GM23338 (cell line): Measurements from ENCODE around the gene PID1. TPM values are rescaled to one million over a fixed set of nuclear protein-coding genes. Genes with fewer than 3 reads are reported as not detected.

Source experiments
- ATAC-seq: fragments of 200-7000 bp; cut with Tn5 transposase; 3 replicates; pipeline ENCODE4 v1.9.1; 2020
- DNase-seq: peaks from one replicate; pipeline ENCODE4 v3.0.0-alpha.2; 2015; ENCODE audit warnings: low spot score
- H2AFZ ChIP-seq: fragments of 200-600 bp; sonication (generic); 2 replicates; pipeline ENCODE4 v1.8.0; 2016; ENCODE audit warnings: antibody characterized with exemption, mild to moderate bottlenecking, moderate library complexity
- H3F3A ChIP-seq: fragments of 200-600 bp; sonication (generic); replicated peaks from 2 replicates; pipeline ENCODE4 v1.8.0; 2017; ENCODE audit warnings: antibody characterized with exemption, mixed run types, low read depth
- H3K27ac ChIP-seq: fragments of 200-600 bp; sonication (generic); 2 replicates; pipeline ENCODE4 v1.6.1; 2016; ENCODE audit warnings: low read depth
- H3K27me3 ChIP-seq: fragments of 200-600 bp; sonication (generic); 2 replicates; pipeline ENCODE4 v1.8.0; 2016; ENCODE audit warnings: mild to moderate bottlenecking, mixed run types, moderate library complexity; ENCODE audit not compliant: insufficient read depth
- H3K36me3 ChIP-seq: fragments of 200-600 bp; sonication (generic); 2 replicates; pipeline ENCODE4 v1.8.0; 2016; ENCODE audit warnings: mild to moderate bottlenecking; ENCODE audit not compliant: insufficient read depth
- H3K4me1 ChIP-seq: fragments of 200-600 bp; sonication (generic); 2 replicates; pipeline ENCODE4 v1.8.0; 2016; ENCODE audit warnings: mild to moderate bottlenecking, moderate library complexity; ENCODE audit not compliant: insufficient read depth
- H3K4me2 ChIP-seq: fragments of 200-600 bp; sonication (generic); 2 replicates; pipeline ENCODE4 v1.7.1; 2017; ENCODE audit warnings: mixed run types
- H3K4me3 ChIP-seq: fragments of 200-600 bp; sonication (generic); 2 replicates; pipeline ENCODE4 v1.6.1; 2016; ENCODE audit warnings: mixed run types
- H3K79me2 ChIP-seq: fragments of 200-600 bp; sonication (generic); replicated peaks from 2 replicates; pipeline ENCODE4 v1.8.0; 2017; ENCODE audit warnings: mild to moderate bottlenecking; ENCODE audit not compliant: insufficient read depth
- H3K9me2 ChIP-seq: fragments of 200-600 bp; sonication (generic); 2 replicates; pipeline ENCODE4 v1.8.0; 2017; ENCODE audit not compliant: insufficient read depth
- H4K20me1 ChIP-seq: fragments of 200-600 bp; sonication (generic); replicated peaks from 2 replicates; pipeline ENCODE4 v1.8.0; 2017; ENCODE audit warnings: mild to moderate bottlenecking; ENCODE audit not compliant: insufficient read depth
- H3K27ac Mint-ChIP-seq: 2 replicates; pipeline ENCODE4 v1.8.0; 2020; ENCODE audit warnings: inconsistent platforms, mild to moderate bottlenecking, moderate library complexity, mixed read lengths
- H3K27me3 Mint-ChIP-seq: 3 replicates; pipeline ENCODE4 v1.8.0; 2022; ENCODE audit warnings: low read depth, mild to moderate bottlenecking, moderate library complexity, mixed read lengths, inconsistent platforms; ENCODE audit not compliant: insufficient read depth, poor library complexity
- H3K36me3 Mint-ChIP-seq: 3 replicates; pipeline ENCODE4 v1.8.0; 2021; ENCODE audit warnings: low read depth, mild to moderate bottlenecking, inconsistent platforms, moderate library complexity, mixed read lengths
- H3K4me1 Mint-ChIP-seq: 3 replicates; pipeline ENCODE4 v1.8.0; 2020; ENCODE audit warnings: mild to moderate bottlenecking, inconsistent platforms, mixed read lengths
- H3K4me3 Mint-ChIP-seq: 3 replicates; pipeline ENCODE4 v1.8.0; 2021; ENCODE audit warnings: moderate library complexity, mild to moderate bottlenecking, inconsistent platforms, mixed read lengths
- H3K9me3 Mint-ChIP-seq: 3 replicates; pipeline ENCODE4 v1.8.0; 2020; ENCODE audit warnings: moderate library complexity, mild to moderate bottlenecking, inconsistent platforms, mixed read lengths
- CREB1 ChIP-seq: fragments of 250-450 bp; sonication (Bioruptor Pico); IDR thresholded peaks from 2 replicates; pipeline ENCODE4 v1.5.0; 2020; ENCODE audit warnings: low read depth, mild to moderate bottlenecking, moderate library complexity
- EZH2 ChIP-seq: fragments of 200-600 bp; sonication (generic); IDR thresholded peaks from one replicate; pipeline ENCODE4 v1.8.0; 2017; ENCODE audit warnings: antibody characterized with exemption, mild to moderate bottlenecking, low read depth; ENCODE audit not compliant: unreplicated experiment
- EZH2phosphoT487 ChIP-seq: fragments of 200-600 bp; sonication (generic); IDR thresholded peaks from one replicate; pipeline ENCODE4 v1.8.1; 2018; ENCODE audit warnings: antibody characterized with exemption; ENCODE audit not compliant: unreplicated experiment
- JUNB ChIP-seq: IDR thresholded peaks from one replicate; pipeline ENCODE4 v1.6.1; 2016; ENCODE audit warnings: antibody characterized with exemption; ENCODE audit not compliant: unreplicated experiment
- NANOG ChIP-seq: IDR thresholded peaks from 2 replicates; pipeline ENCODE4 v1.6.1; 2016; ENCODE audit warnings: antibody characterized with exemption, borderline replicate concordance
- POLR2AphosphoS5 ChIP-seq: IDR thresholded peaks from 2 replicates; pipeline ENCODE4 v1.6.1; 2016; ENCODE audit warnings: antibody characterized with exemption, low read depth
- STAT1 ChIP-seq: IDR thresholded peaks from one replicate; pipeline ENCODE4 v1.6.1; 2016; ENCODE audit warnings: antibody characterized with exemption; ENCODE audit not compliant: unreplicated experiment
- ZNF114 ChIP-seq: fragments of 250-450 bp; sonication (Bioruptor Pico); IDR thresholded peaks from 2 replicates; pipeline ENCODE4 v1.5.0; 2020; ENCODE audit warnings: mild to moderate bottlenecking, moderate library complexity
- ZNF331 ChIP-seq: fragments of 250-450 bp; sonication (Bioruptor Pico); IDR thresholded peaks from 2 replicates; pipeline ENCODE4 v1.5.0; 2020; ENCODE audit warnings: low read depth, mild to moderate bottlenecking, moderate library complexity
- polyA plus RNA-seq: library from polyadenylated mRNA; unstranded; fragments of >200 nt; fragmentation: Nextera tagmentation; extraction: Ambion mirVana; gene quantifications from 2 replicates; pipeline ENCODE4 v1.2.1, GENCODE V29; 2016
- total RNA-seq: library from RNA; depleted of rRNA; stranded (reverse); fragments of >200 nt; shearing (Covaris generic); gene quantifications from 2 replicates; pipeline ENCODE4 v1.2.3, GENCODE V29; 2014
- TF ChIP-seq, protein P1 (sequence below): IDR thresholded peaks from 2 replicates; pipeline ENCODE4 v1.6.1; 2016; ENCODE audit warnings: antibody characterized with exemption
- TF ChIP-seq, protein P2 (sequence below), 2 experiments: fragments of 200-600 bp in 1 of 2; sonication (generic) in 1 of 2; conservative IDR thresholded peaks; 2 replicates each; pipeline versions ENCODE4 v1.5.1 to v1.6.1; 2016 to 2017; ENCODE audit warnings: antibody characterized with exemption in 2 of 2, low read depth in 2 of 2, mild to moderate bottlenecking in 2 of 2, moderate library complexity in 1 of 2
- TF ChIP-seq, protein P3 (sequence below): IDR thresholded peaks from one replicate; pipeline ENCODE4 v1.6.1; 2018; ENCODE audit warnings: antibody characterized with exemption; ENCODE audit not compliant: unreplicated experiment
- TF ChIP-seq, protein P4 (sequence below): fragments of 250-450 bp; sonication (Bioruptor Pico); IDR thresholded peaks from 2 replicates; pipeline ENCODE4 v1.5.0; 2020; ENCODE audit warnings: mild to moderate bottlenecking, moderate library complexity

PID1 gene
- total and polyA plus RNA-seq, 2 experiments from 2014 or later, result 1.7 to 2.4 TPM

DNA sequence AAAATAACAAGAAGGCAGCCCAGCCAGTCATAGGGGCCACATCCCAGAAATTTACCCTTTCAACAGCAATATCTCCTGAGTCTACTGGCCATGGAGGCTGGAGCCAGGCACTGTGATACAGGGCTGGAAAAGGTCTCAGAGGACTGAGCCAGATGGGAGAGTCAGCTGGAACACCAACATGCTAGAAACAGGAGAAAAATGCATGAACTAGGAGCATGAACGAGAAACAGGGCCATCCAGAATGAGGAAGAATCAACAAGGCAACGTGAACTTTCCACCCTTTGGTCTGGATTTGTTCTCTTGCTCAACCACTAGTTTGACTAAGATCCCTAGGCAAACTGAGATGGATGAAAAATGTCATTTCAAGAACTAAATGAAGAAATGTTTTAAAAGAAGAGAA, 13.1 kb downstream of the PID1 start:
- H3F3A ChIP-seq, result no peaks in the 10 kb centered on the region
- ATAC-seq (no peak), DNase-seq (no peak)
- H3K27me3 Mint-ChIP-seq, result no peaks in the 10 kb centered on the region
- no peak overlapping the region for H3K4me2 ChIP-seq
- no peak for TF ChIP-seq ZNF331 (CRISPR knock-in tag)
- no peak for TF ChIP-seq JUNB
- TF ChIP-seq POLR2AphosphoS5, result no peak
- TF ChIP-seq ZNF114 (CRISPR knock-in tag), result no peak
- TF ChIP-seq, protein P1, sequence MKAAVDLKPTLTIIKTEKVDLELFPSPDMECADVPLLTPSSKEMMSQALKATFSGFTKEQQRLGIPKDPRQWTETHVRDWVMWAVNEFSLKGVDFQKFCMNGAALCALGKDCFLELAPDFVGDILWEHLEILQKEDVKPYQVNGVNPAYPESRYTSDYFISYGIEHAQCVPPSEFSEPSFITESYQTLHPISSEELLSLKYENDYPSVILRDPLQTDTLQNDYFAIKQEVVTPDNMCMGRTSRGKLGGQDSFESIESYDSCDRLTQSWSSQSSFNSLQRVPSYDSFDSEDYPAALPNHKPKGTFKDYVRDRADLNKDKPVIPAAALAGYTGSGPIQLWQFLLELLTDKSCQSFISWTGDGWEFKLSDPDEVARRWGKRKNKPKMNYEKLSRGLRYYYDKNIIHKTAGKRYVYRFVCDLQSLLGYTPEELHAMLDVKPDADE, result no peak
- no peak for TF ChIP-seq NANOG
- no peak for TF ChIP-seq STAT1
- TF ChIP-seq, protein P2, sequence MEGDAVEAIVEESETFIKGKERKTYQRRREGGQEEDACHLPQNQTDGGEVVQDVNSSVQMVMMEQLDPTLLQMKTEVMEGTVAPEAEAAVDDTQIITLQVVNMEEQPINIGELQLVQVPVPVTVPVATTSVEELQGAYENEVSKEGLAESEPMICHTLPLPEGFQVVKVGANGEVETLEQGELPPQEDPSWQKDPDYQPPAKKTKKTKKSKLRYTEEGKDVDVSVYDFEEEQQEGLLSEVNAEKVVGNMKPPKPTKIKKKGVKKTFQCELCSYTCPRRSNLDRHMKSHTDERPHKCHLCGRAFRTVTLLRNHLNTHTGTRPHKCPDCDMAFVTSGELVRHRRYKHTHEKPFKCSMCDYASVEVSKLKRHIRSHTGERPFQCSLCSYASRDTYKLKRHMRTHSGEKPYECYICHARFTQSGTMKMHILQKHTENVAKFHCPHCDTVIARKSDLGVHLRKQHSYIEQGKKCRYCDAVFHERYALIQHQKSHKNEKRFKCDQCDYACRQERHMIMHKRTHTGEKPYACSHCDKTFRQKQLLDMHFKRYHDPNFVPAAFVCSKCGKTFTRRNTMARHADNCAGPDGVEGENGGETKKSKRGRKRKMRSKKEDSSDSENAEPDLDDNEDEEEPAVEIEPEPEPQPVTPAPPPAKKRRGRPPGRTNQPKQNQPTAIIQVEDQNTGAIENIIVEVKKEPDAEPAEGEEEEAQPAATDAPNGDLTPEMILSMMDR (conservative IDR thresholded peaks at IDR 0.05; ENCODE audit: low read depth in 2 of 2), result no peak
- no peak for TF ChIP-seq EZH2
- no peak for TF ChIP-seq EZH2phosphoT487
- TF ChIP-seq, protein P3, sequence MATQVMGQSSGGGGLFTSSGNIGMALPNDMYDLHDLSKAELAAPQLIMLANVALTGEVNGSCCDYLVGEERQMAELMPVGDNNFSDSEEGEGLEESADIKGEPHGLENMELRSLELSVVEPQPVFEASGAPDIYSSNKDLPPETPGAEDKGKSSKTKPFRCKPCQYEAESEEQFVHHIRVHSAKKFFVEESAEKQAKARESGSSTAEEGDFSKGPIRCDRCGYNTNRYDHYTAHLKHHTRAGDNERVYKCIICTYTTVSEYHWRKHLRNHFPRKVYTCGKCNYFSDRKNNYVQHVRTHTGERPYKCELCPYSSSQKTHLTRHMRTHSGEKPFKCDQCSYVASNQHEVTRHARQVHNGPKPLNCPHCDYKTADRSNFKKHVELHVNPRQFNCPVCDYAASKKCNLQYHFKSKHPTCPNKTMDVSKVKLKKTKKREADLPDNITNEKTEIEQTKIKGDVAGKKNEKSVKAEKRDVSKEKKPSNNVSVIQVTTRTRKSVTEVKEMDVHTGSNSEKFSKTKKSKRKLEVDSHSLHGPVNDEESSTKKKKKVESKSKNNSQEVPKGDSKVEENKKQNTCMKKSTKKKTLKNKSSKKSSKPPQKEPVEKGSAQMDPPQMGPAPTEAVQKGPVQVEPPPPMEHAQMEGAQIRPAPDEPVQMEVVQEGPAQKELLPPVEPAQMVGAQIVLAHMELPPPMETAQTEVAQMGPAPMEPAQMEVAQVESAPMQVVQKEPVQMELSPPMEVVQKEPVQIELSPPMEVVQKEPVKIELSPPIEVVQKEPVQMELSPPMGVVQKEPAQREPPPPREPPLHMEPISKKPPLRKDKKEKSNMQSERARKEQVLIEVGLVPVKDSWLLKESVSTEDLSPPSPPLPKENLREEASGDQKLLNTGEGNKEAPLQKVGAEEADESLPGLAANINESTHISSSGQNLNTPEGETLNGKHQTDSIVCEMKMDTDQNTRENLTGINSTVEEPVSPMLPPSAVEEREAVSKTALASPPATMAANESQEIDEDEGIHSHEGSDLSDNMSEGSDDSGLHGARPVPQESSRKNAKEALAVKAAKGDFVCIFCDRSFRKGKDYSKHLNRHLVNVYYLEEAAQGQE, result no peak
- TF ChIP-seq, protein P4, sequence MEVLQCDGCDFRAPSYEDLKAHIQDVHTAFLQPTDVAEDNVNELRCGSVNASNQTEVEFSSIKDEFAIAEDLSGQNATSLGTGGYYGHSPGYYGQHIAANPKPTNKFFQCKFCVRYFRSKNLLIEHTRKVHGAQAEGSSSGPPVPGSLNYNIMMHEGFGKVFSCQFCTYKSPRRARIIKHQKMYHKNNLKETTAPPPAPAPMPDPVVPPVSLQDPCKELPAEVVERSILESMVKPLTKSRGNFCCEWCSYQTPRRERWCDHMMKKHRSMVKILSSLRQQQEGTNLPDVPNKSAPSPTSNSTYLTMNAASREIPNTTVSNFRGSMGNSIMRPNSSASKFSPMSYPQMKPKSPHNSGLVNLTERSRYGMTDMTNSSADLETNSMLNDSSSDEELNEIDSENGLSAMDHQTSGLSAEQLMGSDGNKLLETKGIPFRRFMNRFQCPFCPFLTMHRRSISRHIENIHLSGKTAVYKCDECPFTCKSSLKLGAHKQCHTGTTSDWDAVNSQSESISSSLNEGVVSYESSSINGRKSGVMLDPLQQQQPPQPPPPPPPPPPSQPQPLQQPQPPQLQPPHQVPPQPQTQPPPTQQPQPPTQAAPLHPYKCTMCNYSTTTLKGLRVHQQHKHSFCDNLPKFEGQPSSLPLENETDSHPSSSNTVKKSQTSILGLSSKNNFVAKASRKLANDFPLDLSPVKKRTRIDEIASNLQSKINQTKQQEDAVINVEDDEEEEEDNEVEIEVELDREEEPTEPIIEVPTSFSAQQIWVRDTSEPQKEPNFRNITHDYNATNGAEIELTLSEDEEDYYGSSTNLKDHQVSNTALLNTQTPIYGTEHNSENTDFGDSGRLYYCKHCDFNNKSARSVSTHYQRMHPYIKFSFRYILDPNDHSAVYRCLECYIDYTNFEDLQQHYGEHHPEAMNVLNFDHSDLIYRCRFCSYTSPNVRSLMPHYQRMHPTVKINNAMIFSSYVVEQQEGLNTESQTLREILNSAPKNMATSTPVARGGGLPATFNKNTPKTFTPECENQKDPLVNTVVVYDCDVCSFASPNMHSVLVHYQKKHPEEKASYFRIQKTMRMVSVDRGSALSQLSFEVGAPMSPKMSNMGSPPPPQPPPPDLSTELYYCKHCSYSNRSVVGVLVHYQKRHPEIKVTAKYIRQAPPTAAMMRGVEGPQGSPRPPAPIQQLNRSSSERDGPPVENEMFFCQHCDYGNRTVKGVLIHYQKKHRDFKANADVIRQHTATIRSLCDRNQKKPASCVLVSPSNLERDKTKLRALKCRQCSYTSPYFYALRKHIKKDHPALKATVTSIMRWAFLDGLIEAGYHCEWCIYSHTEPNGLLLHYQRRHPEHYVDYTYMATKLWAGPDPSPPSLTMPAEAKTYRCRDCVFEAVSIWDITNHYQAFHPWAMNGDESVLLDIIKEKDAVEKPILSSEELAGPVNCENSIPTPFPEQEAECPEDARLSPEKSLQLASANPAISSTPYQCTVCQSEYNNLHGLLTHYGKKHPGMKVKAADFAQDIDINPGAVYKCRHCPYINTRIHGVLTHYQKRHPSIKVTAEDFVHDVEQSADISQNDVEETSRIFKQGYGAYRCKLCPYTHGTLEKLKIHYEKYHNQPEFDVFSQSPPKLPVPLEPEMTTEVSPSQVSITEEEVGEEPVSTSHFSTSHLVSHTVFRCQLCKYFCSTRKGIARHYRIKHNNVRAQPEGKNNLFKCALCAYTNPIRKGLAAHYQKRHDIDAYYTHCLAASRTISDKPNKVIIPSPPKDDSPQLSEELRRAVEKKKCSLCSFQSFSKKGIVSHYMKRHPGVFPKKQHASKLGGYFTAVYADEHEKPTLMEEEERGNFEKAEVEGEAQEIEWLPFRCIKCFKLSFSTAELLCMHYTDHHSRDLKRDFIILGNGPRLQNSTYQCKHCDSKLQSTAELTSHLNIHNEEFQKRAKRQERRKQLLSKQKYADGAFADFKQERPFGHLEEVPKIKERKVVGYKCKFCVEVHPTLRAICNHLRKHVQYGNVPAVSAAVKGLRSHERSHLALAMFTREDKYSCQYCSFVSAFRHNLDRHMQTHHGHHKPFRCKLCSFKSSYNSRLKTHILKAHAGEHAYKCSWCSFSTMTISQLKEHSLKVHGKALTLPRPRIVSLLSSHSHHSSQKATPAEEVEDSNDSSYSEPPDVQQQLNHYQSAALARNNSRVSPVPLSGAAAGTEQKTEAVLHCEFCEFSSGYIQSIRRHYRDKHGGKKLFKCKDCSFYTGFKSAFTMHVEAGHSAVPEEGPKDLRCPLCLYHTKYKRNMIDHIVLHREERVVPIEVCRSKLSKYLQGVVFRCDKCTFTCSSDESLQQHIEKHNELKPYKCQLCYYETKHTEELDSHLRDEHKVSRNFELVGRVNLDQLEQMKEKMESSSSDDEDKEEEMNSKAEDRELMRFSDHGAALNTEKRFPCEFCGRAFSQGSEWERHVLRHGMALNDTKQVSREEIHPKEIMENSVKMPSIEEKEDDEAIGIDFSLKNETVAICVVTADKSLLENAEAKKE (CRISPR knock-in tag), result no peak
- TF ChIP-seq CREB1 (CRISPR knock-in tag), result no peak
- peaks cover 3% of the 10 kb centered on the region; the same call in 2 of the 3 replicates for H3K4me1 Mint-ChIP-seq
- no peak overlapping the region for H3K27ac ChIP-seq
- no peak overlapping the region for H3K27ac Mint-ChIP-seq
- H2AFZ ChIP-seq, result no peak overlapping the region
- H3K4me3 ChIP-seq, result no peak overlapping the region
- no peaks in the 10 kb centered on the region for H3K9me3 Mint-ChIP-seq
- H3K4me3 Mint-ChIP-seq, result no peak overlapping the region
- H3K36me3 ChIP-seq, result no peaks in the 10 kb centered on the region
- no peaks in the 10 kb centered on the region for H3K36me3 Mint-ChIP-seq
- H3K4me1 ChIP-seq, result peaks cover 3% of the 10 kb centered on the region
- peaks cover 4% of the 10 kb centered on the region for H3K9me2 ChIP-seq
- H3K27me3 ChIP-seq, result no peaks in the 10 kb centered on the region
- H3K79me2 ChIP-seq, result no peaks in the 10 kb centered on the region
- H4K20me1 ChIP-seq, result no peaks in the 10 kb centered on the region
